Panc1 (cell line): ENCODE measurements around the gene SDC1. TPM values are rescaled to one million over a fixed set of nuclear protein-coding genes. Genes with fewer than 3 reads are reported as not detected.

Experiments
- ATAC-seq: fragments of 200-7000 bp; cut with Tn5 transposase; 2 replicates; pipeline ENCODE4 v1.9.1; 2020; ENCODE audit warnings: mild to moderate bottlenecking, moderate library complexity
- BruUV-seq: library from RNA; stranded (reverse); fragments of 400-500 nt; replicated peaks from 2 replicates; lab custom pipeline; 2021; lab: Mats Ljungman, UMichigan
- CTCF ChIA-PET: fragments of 300-600 bp; sonication (Branson Sonifier 250); formaldehyde crosslinking; loops from one replicate; lab custom pipeline; 2022; ENCODE audit warnings: antibody characterized with exemption; lab: Charles Lee
- POLR2A ChIA-PET: fragments of 300-600 bp; sonication (Branson Sonifier 250); formaldehyde crosslinking; loops from one replicate; lab custom pipeline; 2022; ENCODE audit warnings: antibody characterized with exemption; lab: Charles Lee
- DNase-seq: peaks from one replicate; pipeline ENCODE4 v3.0.0-alpha.2; 2010; ENCODE audit warnings: low read depth, low spot score
- H3K27ac ChIP-seq: 2 replicates; pipeline ENCODE4 v1.5.1; 2011; ENCODE audit warnings: mild to moderate bottlenecking, low read length, inconsistent platforms
- H3K27me3 ChIP-seq: fragments of 200-500 bp; sonication (Bioruptor generic); 2 replicates; pipeline ENCODE4 v1.6.0; 2014; ENCODE audit warnings: low read length, inconsistent platforms; ENCODE audit not compliant: control insufficient read depth, insufficient read depth
- H3K36me3 ChIP-seq: fragments of 200-500 bp; sonication (Bioruptor generic); 2 replicates; pipeline ENCODE4 v1.5.1; 2014; ENCODE audit warnings: inconsistent platforms, mild to moderate bottlenecking, low read length, moderate library complexity; ENCODE audit not compliant: control insufficient read depth, insufficient read depth
- H3K4me1 ChIP-seq: 2 replicates; pipeline ENCODE4 v1.5.1; 2011; ENCODE audit warnings: inconsistent platforms, mild to moderate bottlenecking, low read length, moderate library complexity; ENCODE audit not compliant: control insufficient read depth, insufficient read depth
- H3K4me3 ChIP-seq, 2 experiments: 2 replicates each; pipeline ENCODE4 v1.5.1; 2011 to 2012; ENCODE audit warnings: low read depth in 2 of 2, low read length in 2 of 2, mild to moderate bottlenecking in 2 of 2, inconsistent platforms in 1 of 2, moderate library complexity in 1 of 2
- H3K9me3 ChIP-seq: fragments of 200-500 bp; sonication (Bioruptor generic); 2 replicates; pipeline ENCODE4 v1.5.1; 2014; ENCODE audit warnings: low read depth, mild to moderate bottlenecking, inconsistent platforms, low read length, moderate library complexity; ENCODE audit not compliant: control insufficient read depth, insufficient read depth
- POLR2AphosphoS5 ChIP-seq: IDR thresholded peaks from 2 replicates; pipeline ENCODE4 v1.6.1; 2012; ENCODE audit warnings: mild to moderate bottlenecking, low read depth, low read length, moderate library complexity
- SIN3A ChIP-seq: IDR thresholded peaks from 2 replicates; pipeline ENCODE4 v1.6.1; 2012; ENCODE audit warnings: low read depth, mild to moderate bottlenecking, low read length, moderate library complexity, borderline replicate concordance; ENCODE audit not compliant: insufficient read depth
- TCF7L2 ChIP-seq: IDR thresholded peaks from 2 replicates; pipeline ENCODE4 v1.6.1; 2011; ENCODE audit warnings: mild to moderate bottlenecking, low read depth, low read length, inconsistent platforms
- in situ Hi-C: cut with HindIII; loops from 2 replicates; pipeline ENCODE4 v1.10.0; 2016; ENCODE audit warnings: low sequenced_read_pairs, low pct_unique_long_range_greater_than_20kb
- intact Hi-C: fragments of 100-400 bp; cut with micrococcal nuclease; formaldehyde crosslinking; loops from one replicate; pipeline ENCODE4 v1.10.0; 2022; ENCODE audit not compliant: unreplicated experiment
- total RNA-seq: library from RNA; stranded (reverse); gene quantifications from one replicate; pipeline ENCODE4 v1.2.1, GENCODE V29; 2021; ENCODE audit not compliant: unreplicated experiment
- TF ChIP-seq, protein P1 (sequence below): fragments of 450-650 bp; IDR thresholded peaks from 2 replicates; pipeline ENCODE4 v1.5.1; 2017; ENCODE audit warnings: mild to moderate bottlenecking
- TF ChIP-seq, protein P2 (sequence below), 2 experiments: IDR thresholded peaks; 2 replicates each; pipeline ENCODE4 v1.6.1; 2011 to 2012; ENCODE audit warnings: low read depth in 2 of 2, control low read depth in 1 of 2, low read length in 1 of 2, mild to moderate bottlenecking in 1 of 2, moderate library complexity in 1 of 2; ENCODE audit not compliant: insufficient read depth in 1 of 2

The SDC1 gene
- total RNA-seq, 1 experiment from 2014 or later, result 93.0 TPM

DNA sequence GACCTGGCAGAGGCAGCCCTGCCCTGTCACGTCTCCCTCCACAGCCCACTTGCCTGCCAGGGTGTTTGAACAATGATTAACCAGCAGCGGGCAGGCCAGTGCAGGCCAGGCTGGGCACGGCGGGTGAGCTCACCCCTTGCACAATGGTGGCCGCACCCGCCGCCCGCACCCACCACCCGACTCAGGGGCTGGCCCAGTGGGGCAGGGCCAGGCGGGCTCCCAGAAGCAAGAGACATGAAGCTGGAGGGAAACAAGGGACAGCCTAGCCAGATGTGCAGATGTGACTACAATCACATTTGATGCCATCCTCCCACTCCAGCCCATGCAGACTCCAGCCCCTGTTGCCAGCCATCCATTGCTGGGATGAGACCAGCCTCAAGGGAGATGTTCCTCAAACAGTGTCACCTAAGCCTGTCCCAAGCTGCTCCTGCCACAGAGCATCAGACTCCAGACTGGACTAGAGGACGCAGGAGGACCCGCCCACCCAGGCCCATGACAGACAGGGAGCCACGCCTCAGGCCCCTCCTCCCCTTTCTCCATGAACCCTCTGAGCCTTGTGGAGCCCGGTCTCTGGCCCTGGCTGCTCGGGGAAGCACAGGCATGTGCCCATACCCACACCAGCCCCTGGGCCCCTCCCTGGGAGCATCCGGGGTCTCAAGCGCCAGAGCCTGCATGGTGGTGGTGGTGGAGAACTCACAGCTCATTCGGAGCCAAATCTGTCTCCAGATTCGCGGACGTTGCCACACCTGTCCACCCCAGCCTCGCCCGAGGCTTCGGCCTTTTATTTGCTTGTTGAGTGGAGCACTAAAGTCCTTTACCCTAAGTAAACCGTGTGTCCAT is 45.0 kb downstream of the SDC1 start:
- Histone ChIP-seq H3K27me3 (no peaks in the 10 kb centered on the region), H3K4me3 (no peak overlapping the region), H3K36me3 (no peaks in the 10 kb centered on the region), H3K9me3 (no peaks in the 10 kb centered on the region), H3K4me1 (peaks cover 16% of the 10 kb centered on the region), H3K27ac (no peak overlapping the region)
- intact Hi-C loops (no loop called here), in situ Hi-C loops (no loop called here)
- TF ChIP-seq TCF7L2, result no peak
- no peak for TF ChIP-seq SIN3A
- TF ChIP-seq, protein P1, sequence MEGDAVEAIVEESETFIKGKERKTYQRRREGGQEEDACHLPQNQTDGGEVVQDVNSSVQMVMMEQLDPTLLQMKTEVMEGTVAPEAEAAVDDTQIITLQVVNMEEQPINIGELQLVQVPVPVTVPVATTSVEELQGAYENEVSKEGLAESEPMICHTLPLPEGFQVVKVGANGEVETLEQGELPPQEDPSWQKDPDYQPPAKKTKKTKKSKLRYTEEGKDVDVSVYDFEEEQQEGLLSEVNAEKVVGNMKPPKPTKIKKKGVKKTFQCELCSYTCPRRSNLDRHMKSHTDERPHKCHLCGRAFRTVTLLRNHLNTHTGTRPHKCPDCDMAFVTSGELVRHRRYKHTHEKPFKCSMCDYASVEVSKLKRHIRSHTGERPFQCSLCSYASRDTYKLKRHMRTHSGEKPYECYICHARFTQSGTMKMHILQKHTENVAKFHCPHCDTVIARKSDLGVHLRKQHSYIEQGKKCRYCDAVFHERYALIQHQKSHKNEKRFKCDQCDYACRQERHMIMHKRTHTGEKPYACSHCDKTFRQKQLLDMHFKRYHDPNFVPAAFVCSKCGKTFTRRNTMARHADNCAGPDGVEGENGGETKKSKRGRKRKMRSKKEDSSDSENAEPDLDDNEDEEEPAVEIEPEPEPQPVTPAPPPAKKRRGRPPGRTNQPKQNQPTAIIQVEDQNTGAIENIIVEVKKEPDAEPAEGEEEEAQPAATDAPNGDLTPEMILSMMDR, result no peak
- TF ChIP-seq, protein P2, sequence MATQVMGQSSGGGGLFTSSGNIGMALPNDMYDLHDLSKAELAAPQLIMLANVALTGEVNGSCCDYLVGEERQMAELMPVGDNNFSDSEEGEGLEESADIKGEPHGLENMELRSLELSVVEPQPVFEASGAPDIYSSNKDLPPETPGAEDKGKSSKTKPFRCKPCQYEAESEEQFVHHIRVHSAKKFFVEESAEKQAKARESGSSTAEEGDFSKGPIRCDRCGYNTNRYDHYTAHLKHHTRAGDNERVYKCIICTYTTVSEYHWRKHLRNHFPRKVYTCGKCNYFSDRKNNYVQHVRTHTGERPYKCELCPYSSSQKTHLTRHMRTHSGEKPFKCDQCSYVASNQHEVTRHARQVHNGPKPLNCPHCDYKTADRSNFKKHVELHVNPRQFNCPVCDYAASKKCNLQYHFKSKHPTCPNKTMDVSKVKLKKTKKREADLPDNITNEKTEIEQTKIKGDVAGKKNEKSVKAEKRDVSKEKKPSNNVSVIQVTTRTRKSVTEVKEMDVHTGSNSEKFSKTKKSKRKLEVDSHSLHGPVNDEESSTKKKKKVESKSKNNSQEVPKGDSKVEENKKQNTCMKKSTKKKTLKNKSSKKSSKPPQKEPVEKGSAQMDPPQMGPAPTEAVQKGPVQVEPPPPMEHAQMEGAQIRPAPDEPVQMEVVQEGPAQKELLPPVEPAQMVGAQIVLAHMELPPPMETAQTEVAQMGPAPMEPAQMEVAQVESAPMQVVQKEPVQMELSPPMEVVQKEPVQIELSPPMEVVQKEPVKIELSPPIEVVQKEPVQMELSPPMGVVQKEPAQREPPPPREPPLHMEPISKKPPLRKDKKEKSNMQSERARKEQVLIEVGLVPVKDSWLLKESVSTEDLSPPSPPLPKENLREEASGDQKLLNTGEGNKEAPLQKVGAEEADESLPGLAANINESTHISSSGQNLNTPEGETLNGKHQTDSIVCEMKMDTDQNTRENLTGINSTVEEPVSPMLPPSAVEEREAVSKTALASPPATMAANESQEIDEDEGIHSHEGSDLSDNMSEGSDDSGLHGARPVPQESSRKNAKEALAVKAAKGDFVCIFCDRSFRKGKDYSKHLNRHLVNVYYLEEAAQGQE (IDR thresholded peaks at IDR 0.05; ENCODE audit: insufficient read depth in 1 of 2, low read depth in 2 of 2, low read length in 1 of 2), result no peak
- CTCF ChIA-PET, result interaction anchor here (0.6 kb wide), 1 partner anchor 422 kb away, joined by 4 read pairs; no protein-coding TSS in a partner anchor
- POLR2A ChIA-PET, result no interaction called here
- no TSS peak for BruUV-seq
- peak; percentile 28; the same call in 1 of the 2 replicates for ATAC-seq
- no peak for DNase-seq

DNA sequence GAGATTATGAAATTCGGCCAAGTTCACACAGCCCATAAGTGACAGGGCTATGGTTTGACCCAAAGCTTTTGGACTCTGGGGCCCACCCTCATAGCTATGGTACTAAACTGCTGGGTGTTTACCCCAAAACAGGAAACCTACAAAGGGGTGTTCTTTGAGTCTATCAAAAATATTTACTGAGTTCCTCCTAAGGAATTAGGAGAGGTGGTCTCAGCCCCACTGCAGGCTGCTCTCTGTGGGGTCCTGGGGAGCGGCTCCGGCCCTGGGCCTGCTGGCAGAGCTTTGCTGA is 45.5 kb downstream of the SDC1 start:
- Histone ChIP-seq H3K27me3 (no peaks in the 10 kb centered on the region), H3K4me3 (no peak overlapping the region), H3K36me3 (no peaks in the 10 kb centered on the region), H3K9me3 (no peaks in the 10 kb centered on the region), H3K27ac (no peak overlapping the region), H3K4me1 (peaks cover 11% of the 10 kb centered on the region)
- no TSS peak for BruUV-seq
- no peak for TF ChIP-seq SIN3A
- TF ChIP-seq POLR2AphosphoS5, result no peak
- TF ChIP-seq, protein P2 (IDR thresholded peaks at IDR 0.05; ENCODE audit: insufficient read depth in 1 of 2, low read depth in 2 of 2, low read length in 1 of 2), result no peak
- no peak for TF ChIP-seq TCF7L2
- TF ChIP-seq, protein P1, result no peak
- DNase-seq (no peak), ATAC-seq (no peak)
- in situ Hi-C loops (no loop called here), intact Hi-C loops (no loop called here)
- CTCF ChIA-PET, result no interaction called here
- POLR2A ChIA-PET, result no interaction called here
